ENCODE data around the gene RPS3.

RPS3 gene

GRCh38 chr11:75450826-75451821 lies 51.8 kb downstream of the RPS3 start:
- peaks cover 0 to 4% of the 10 kb centered on the region in 2 donors for H3K27me3 ChIP-seq
- peaks cover 0 to 11% (median 6%) of the 10 kb centered on the region in 4 donors for H3K4me1 ChIP-seq
- TF ChIP-seq CTCF (IDR thresholded peaks at IDR 0.05): peak; percentile 20 to 37
- intact Hi-C loops (cut with DNase I; ENCODE audit: low total_unique reads): no loop called here
- H3K4me3 ChIP-seq: no peak overlapping the region
- H3K36me3 ChIP-seq: peaks cover 0 to 4% (median 4%) of the 10 kb centered on the region in 3 donors
- DNase-seq: no peak
- no peak overlapping the region for H3K27ac ChIP-seq
- H3K9me3 ChIP-seq: no peaks in the 10 kb centered on the region

- H3K27ac ChIP-seq: no peak overlapping the region
- H3K4me3 ChIP-seq: no peak overlapping the region
- peaks cover 0 to 4% (median 0%) of the 10 kb centered on the region in 3 donors for H3K36me3 ChIP-seq
- TF ChIP-seq CTCF (IDR thresholded peaks at IDR 0.05): no peak
- H3K9me3 ChIP-seq: no peaks in the 10 kb centered on the region
- intact Hi-C loops (cut with DNase I; ENCODE audit: low total_unique reads): no loop called here
- peaks cover 0 to 4% of the 10 kb centered on the region in 2 donors for H3K27me3 ChIP-seq
- peaks cover 0 to 11% (median 6%) of the 10 kb centered on the region in 4 donors for H3K4me1 ChIP-seq
- peak; percentile 39 to 74 for DNase-seq
Measured at GRCh38 chr11:75453916-75454655, 54.8 kb downstream of the RPS3 start.

GRCh38 chr11:75454987-75455386 lies 55.7 kb downstream of the RPS3 start:
- intact Hi-C loops (cut with DNase I; ENCODE audit: low total_unique reads): no loop called here
- no peak overlapping the region for H3K4me3 ChIP-seq
- H3K36me3 ChIP-seq: peaks cover 0 to 4% (median 0%) of the 10 kb centered on the region in 3 donors
- no peak for TF ChIP-seq CTCF (IDR thresholded peaks at IDR 0.05)
- DNase-seq: no peak
- H3K27ac ChIP-seq: no peak overlapping the region
- peaks cover 0 to 11% (median 6%) of the 10 kb centered on the region in 4 donors for H3K4me1 ChIP-seq
- no peaks in the 10 kb centered on the region for H3K9me3 ChIP-seq
- H3K27me3 ChIP-seq: peaks cover 0 to 4% of the 10 kb centered on the region in 2 donors

All from tibial artery (tissue), 4 donors.